ENCODE results near the gene CDC14A. TPM values are rescaled to one million over a fixed set of nuclear protein-coding genes. Genes with fewer than 3 reads are reported as not detected.

The CDC14A gene
- total and polyA plus RNA-seq, 12 donors: 0.85 to 19.2 (median 4.1) TPM

DNA sequence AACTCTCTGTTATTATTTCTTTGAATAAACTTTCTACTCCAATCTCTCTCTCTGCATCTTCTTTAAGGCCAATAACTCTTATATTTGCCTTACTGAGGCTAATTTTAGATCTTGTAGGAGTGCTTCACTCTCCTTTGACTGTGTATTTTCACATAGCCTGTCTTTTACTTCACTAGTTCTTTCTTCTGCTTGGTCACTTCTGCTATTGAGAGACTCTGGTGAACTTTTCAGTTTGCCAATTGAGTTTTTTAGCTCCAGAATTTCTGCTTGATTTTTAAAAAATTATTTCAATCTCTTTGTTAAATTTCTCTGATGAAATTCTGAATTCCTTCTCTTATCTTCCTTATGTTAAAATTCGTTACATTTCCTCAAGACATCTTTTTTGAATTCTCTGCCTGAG lies 203.9 kb downstream of the CDC14A start:
- H3K27ac ChIP-seq: no peak overlapping the region
- no peaks in the 10 kb centered on the region for H3K36me3 ChIP-seq (replicated peaks in 1 of 2)

DNA sequence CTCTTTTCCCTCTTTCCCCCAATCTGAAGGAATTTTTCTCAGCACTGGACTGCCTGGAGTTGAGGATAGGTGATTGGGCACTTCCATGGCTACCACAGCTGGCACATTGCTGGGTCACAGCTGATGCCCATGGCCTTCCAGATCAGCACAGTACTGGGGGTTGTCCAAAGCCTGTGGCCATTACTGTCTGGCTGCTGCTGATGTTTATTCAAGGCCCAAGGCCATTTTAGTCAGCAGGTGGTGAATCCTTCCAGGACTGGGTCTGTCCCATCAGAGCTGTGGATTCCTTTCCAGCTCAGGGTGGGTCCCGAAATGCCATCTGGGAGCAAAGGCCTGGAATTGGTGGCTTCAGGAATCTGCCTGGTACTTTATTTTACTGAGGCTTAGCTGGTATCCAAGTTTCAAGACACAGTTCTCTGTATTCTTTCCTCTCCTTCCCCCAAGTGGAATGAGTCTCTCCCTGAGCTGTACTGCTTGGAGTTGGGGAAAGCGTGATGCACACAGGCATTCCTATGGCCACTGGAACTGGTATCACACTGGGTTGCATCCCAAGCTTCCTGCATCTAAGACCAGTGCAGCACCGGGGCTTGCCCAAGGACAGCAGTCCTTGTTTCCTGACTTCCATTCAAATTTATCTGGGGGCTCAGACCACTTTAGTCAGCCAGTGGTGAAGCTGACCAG lies 204.8 kb downstream of the CDC14A start:
- intact Hi-C loops (cut with DNase I): no loop called here
- Histone ChIP-seq H3K27me3 (no peaks in the 10 kb centered on the region), H3K4me3 (peak overlapping the region in 1 of 4 donors; percentile 2), H3K4me1 (replicated peaks in 1 of 2) (no peaks in the 10 kb centered on the region), H3K27ac (no peak overlapping the region), H3K36me3 (replicated peaks in 1 of 2) (no peaks in the 10 kb centered on the region), H3K9me3 (replicated peaks in 1 of 3) (peaks cover 0 to 5% (median 0%) of the 10 kb centered on the region in 3 donors)
- TF ChIP-seq, protein P1, sequence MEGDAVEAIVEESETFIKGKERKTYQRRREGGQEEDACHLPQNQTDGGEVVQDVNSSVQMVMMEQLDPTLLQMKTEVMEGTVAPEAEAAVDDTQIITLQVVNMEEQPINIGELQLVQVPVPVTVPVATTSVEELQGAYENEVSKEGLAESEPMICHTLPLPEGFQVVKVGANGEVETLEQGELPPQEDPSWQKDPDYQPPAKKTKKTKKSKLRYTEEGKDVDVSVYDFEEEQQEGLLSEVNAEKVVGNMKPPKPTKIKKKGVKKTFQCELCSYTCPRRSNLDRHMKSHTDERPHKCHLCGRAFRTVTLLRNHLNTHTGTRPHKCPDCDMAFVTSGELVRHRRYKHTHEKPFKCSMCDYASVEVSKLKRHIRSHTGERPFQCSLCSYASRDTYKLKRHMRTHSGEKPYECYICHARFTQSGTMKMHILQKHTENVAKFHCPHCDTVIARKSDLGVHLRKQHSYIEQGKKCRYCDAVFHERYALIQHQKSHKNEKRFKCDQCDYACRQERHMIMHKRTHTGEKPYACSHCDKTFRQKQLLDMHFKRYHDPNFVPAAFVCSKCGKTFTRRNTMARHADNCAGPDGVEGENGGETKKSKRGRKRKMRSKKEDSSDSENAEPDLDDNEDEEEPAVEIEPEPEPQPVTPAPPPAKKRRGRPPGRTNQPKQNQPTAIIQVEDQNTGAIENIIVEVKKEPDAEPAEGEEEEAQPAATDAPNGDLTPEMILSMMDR (IDR thresholded peaks at IDR 0.05): no peak
- TF ChIP-seq POLR2A (IDR thresholded peaks at IDR 0.05): no peak
- 70 to 83% (median 74%) methylated on average over 3 of the region's 3 CpGs for WGBS, 4 donors
- no peak for DNase-seq

More for the DNA sequence above, 203.9 kb downstream of the CDC14A start:
- H3K9me3 ChIP-seq (replicated peaks in 1 of 3): peaks cover 0 to 5% (median 0%) of the 10 kb centered on the region in 3 donors
- 59 to 74% (median 70%) methylated on average over 1 of the region's 1 CpG for WGBS, 4 donors
- intact Hi-C loops (cut with DNase I): no loop called here
- no peaks in the 10 kb centered on the region for H3K27me3 ChIP-seq
- no peak for TF ChIP-seq POLR2A (IDR thresholded peaks at IDR 0.05)
- TF ChIP-seq, protein P1 (IDR thresholded peaks at IDR 0.05): no peak
- H3K4me1 ChIP-seq (replicated peaks in 1 of 2): no peaks in the 10 kb centered on the region
- no peak overlapping the region for H3K4me3 ChIP-seq
- no peak for DNase-seq

DNA sequence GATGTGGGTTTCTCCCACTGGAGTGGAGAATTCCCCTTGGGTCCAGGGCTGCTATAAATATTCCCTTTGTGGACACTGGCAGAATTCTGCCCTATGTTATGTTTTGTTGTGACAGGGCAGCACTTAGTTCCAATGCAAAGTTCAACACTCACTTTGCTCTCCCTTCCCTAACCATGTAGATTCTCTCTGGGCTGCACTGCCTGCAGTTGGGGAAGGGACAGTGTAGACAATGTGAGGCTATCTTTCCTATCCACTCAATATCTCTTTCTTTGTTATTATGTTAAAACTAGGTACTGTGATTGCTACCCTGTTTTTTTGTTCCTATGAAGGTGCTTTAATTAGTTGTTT lies 205.3 kb downstream of the CDC14A start:
- DNase-seq: no peak
- peaks cover 0 to under 1% (median 0%) of the 10 kb centered on the region in 3 donors for H3K9me3 ChIP-seq (replicated peaks in 1 of 3)
- H3K4me3 ChIP-seq: no peak overlapping the region
- no peaks in the 10 kb centered on the region for H3K27me3 ChIP-seq
- intact Hi-C loops (cut with DNase I): no loop called here
- no peaks in the 10 kb centered on the region for H3K36me3 ChIP-seq (replicated peaks in 1 of 2)
- H3K4me1 ChIP-seq (replicated peaks in 1 of 2): no peaks in the 10 kb centered on the region
- no peak overlapping the region for H3K27ac ChIP-seq
- TF ChIP-seq POLR2A (IDR thresholded peaks at IDR 0.05): no peak
- TF ChIP-seq, protein P1 (IDR thresholded peaks at IDR 0.05): no peak

DNA sequence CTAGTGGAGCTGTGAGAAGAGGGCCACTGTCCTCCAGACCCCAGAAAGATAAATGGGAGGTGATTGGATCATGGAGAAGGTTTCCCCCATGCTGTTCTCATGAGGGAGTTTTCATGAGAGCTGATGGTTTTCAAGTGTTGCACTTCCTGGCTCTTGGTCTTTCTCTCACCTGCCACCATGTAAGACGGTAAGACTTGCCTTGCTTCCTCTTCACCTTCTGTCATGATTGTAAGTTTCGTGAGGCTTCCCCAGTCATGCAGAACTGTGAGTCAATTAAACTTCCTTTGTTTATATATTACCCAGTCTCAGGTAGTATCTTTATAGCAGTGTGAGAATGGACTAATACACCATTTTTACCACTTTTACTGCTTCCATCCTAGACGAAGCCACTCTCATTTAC lies 213.2 kb downstream of the CDC14A start:
- Histone ChIP-seq H3K27me3 (no peaks in the 10 kb centered on the region), H3K4me1 (replicated peaks in 1 of 2) (no peaks in the 10 kb centered on the region), H3K36me3 (replicated peaks in 1 of 2) (no peaks in the 10 kb centered on the region), H3K9me3 (replicated peaks in 1 of 3) (no peaks in the 10 kb centered on the region), H3K27ac (no peak overlapping the region), H3K4me3 (no peak overlapping the region)
- no peak for TF ChIP-seq POLR2A (IDR thresholded peaks at IDR 0.05)
- TF ChIP-seq, protein P1 (IDR thresholded peaks at IDR 0.05): no peak
- DNase-seq: no peak
- intact Hi-C loops (cut with DNase I): no loop called here
- WGBS, 4 donors: 77 to 85% (median 81%) methylated on average over 3 of the region's 3 CpGs

All from adrenal gland (tissue), 12 donors.